Keratinocyte (primary cell): ENCODE results near the gene CDC14A. TPM values are rescaled to one million over a fixed set of nuclear protein-coding genes. Genes with fewer than 3 reads are reported as not detected.

Source experiments
- DNase-seq: peaks from one replicate; pipeline ENCODE4 v3.0.0-alpha.2; 2011; ENCODE audit warnings: low read depth, missing footprints, low spot score
- FAIRE-seq: peaks from 2 replicates; lab custom pipeline; 2011; peaks lifted over from hg19 to GRCh38; lab: Jason Lieb, UNC
- H2AFZ ChIP-seq: 2 replicates; pipeline ENCODE4 v1.6.0; 2012; ENCODE audit warnings: low read length, control low read depth, inconsistent platforms; ENCODE audit not compliant: control insufficient read depth
- H3K27ac ChIP-seq: 2 replicates; pipeline ENCODE4 v1.5.1; 2011; ENCODE audit warnings: low read length; ENCODE audit not compliant: control insufficient read depth, insufficient read depth
- H3K27me3 ChIP-seq: 3 replicates; pipeline ENCODE4 v1.6.0; 2011; ENCODE audit warnings: low read length; ENCODE audit not compliant: control insufficient read depth, insufficient read depth; ENCODE audit errors: extremely low read depth
- H3K36me3 ChIP-seq, 2 experiments: 2 replicates in 1 of 2; 3 replicates in 1 of 2; pipeline ENCODE4 v1.5.1; 2011; ENCODE audit warnings: low read length in 2 of 2, mild to moderate bottlenecking in 1 of 2; ENCODE audit not compliant: control insufficient read depth in 2 of 2, insufficient read depth in 2 of 2; ENCODE audit errors: extremely low read depth in 1 of 2
- H3K4me1 ChIP-seq: 3 replicates; pipeline ENCODE4 v1.5.1; 2011; ENCODE audit warnings: low read length; ENCODE audit not compliant: control insufficient read depth, insufficient read depth; ENCODE audit errors: extremely low read depth
- H3K4me2 ChIP-seq: 3 replicates; pipeline ENCODE4 v1.6.0; 2011; ENCODE audit warnings: low read depth, low read length; ENCODE audit not compliant: control insufficient read depth, insufficient read depth; ENCODE audit errors: extremely low read depth
- H3K4me3 ChIP-seq, 3 experiments: fragments of 200-600 bp in 1 of 3; sonication (generic) in 1 of 3; 2 replicates in 2 of 3; 3 replicates in 1 of 3; pipeline ENCODE4 v1.5.1; 2011 to 2016; ENCODE audit warnings: low read length in 3 of 3, mild to moderate bottlenecking in 3 of 3, control low read depth in 2 of 3, inconsistent platforms in 1 of 3, low read depth in 1 of 3, mixed read lengths in 1 of 3, mixed run types in 1 of 3, moderate library complexity in 1 of 3; ENCODE audit not compliant: control insufficient read depth in 2 of 3, insufficient read depth in 2 of 3; ENCODE audit errors: extremely low read depth in 1 of 3
- H3K79me2 ChIP-seq: 2 replicates; pipeline ENCODE4 v1.6.0; 2012; ENCODE audit warnings: low read length; ENCODE audit not compliant: control insufficient read depth, insufficient read depth
- H3K9ac ChIP-seq: 3 replicates; pipeline ENCODE4 v1.6.0; 2011; ENCODE audit warnings: low read length; ENCODE audit not compliant: control insufficient read depth, insufficient read depth; ENCODE audit errors: extremely low read depth
- H3K9me1 ChIP-seq: 3 replicates; pipeline ENCODE4 v1.6.0; 2011; ENCODE audit warnings: low read length; ENCODE audit not compliant: control insufficient read depth, insufficient read depth; ENCODE audit errors: extremely low read depth
- H3K9me3 ChIP-seq: 2 replicates; pipeline ENCODE4 v1.5.1; 2012; ENCODE audit warnings: low read depth, low read length; ENCODE audit not compliant: control insufficient read depth
- H4K20me1 ChIP-seq: 3 replicates; pipeline ENCODE4 v1.6.0; 2011; ENCODE audit warnings: low read length; ENCODE audit not compliant: control insufficient read depth, insufficient read depth; ENCODE audit errors: extremely low read depth
- CTCF ChIP-seq, 3 experiments: IDR thresholded peaks in 1 of 3; conservative IDR thresholded peaks in 1 of 3; optimal IDR thresholded peaks in 1 of 3; 2 replicates in 2 of 3; 3 replicates in 1 of 3; pipeline versions ENCODE3 to v1.5.1; 2011; ENCODE audit warnings: low read length in 3 of 3, mild to moderate bottlenecking in 3 of 3, moderate library complexity in 2 of 3, control low read depth in 1 of 3, inconsistent platforms in 1 of 3; ENCODE audit not compliant: insufficient read depth in 2 of 3; ENCODE audit errors: extremely low read depth in 1 of 3
- EZH2 ChIP-seq: IDR thresholded peaks from one replicate; pipeline ENCODE4 v1.6.1; 2012; ENCODE audit warnings: inconsistent platforms, mild to moderate bottlenecking, low read length, moderate library complexity
- dilution Hi-C: fragments of 300-500 bp; cut with MboI; formaldehyde crosslinking; loops from one replicate; pipeline ENCODE4 v1.7.0; 2020; ENCODE audit warnings: low sequenced_read_pairs; ENCODE audit not compliant: extremely low pct_ligation_motif_present
- polyA plus RNA-seq, 5 experiments: library from polyadenylated mRNA; depleted of rRNA in 3 of 5; stranded (reverse) in 3 of 5; stranded (forward) in 1 of 5; unstranded in 1 of 5; fragments of >200 nt; gene quantifications; 1 replicate in 1 of 5; 2 replicates in 3 of 5; 3 replicates in 1 of 5; pipeline versions ENCODE4 v1.2.1 to v1.2.3, GENCODE V29; 2011 to 2012; ENCODE audit warnings: missing spikeins in 2 of 5, low read depth in 1 of 5, low replicate concordance in 1 of 5

CDC14A gene
- polyA plus RNA-seq, 1 donor (not counting 4 experiments of a cell fraction or from before 2014, with no cell fraction given), result 2.2 TPM

- Histone ChIP-seq H3K4me2 (no peak overlapping the region), H3K9me1 (no peaks in the 10 kb centered on the region), H3K4me1 (no peaks in the 10 kb centered on the region), H2AFZ (no peak overlapping the region), H3K9me3 (no peaks in the 10 kb centered on the region), H3K27me3 (no peaks in the 10 kb centered on the region), H3K36me3 (peaks cover 0 to 1% of the 10 kb centered on the region in 2 experiments), H3K9ac (no peak overlapping the region), H3K4me3 (no peak overlapping the region), H3K27ac (no peak overlapping the region), H4K20me1 (no peaks in the 10 kb centered on the region), H3K79me2 (no peaks in the 10 kb centered on the region)
- dilution Hi-C loops, result no loop called here
- TF ChIP-seq CTCF (optimal IDR thresholded peaks at IDR 0.05 in 1 of 3, IDR thresholded peaks at IDR 0.05 in 1 of 3, conservative IDR thresholded peaks at IDR 0.05 in 1 of 3; ENCODE audit: extremely low read depth in 1 of 3, insufficient read depth in 2 of 3, low read length in 3 of 3) (no peak), EZH2 (no peak)
- no peak for DNase-seq
- FAIRE-seq, result no peak
Measured at GRCh38 chr1:100476735-100477290, 124.5 kb downstream of the CDC14A start.

GRCh38 chr1:100478816-100479215 lies 126.5 kb downstream of the CDC14A start:
- dilution Hi-C loops, result no loop called here
- Histone ChIP-seq H3K36me3 (peaks cover 0 to 1% of the 10 kb centered on the region in 2 experiments), H3K4me1 (no peaks in the 10 kb centered on the region), H3K27me3 (no peaks in the 10 kb centered on the region), H3K9me3 (no peaks in the 10 kb centered on the region), H3K9me1 (no peaks in the 10 kb centered on the region), H3K4me2 (no peak overlapping the region), H3K27ac (no peak overlapping the region), H3K79me2 (no peaks in the 10 kb centered on the region), H3K9ac (no peak overlapping the region), H3K4me3 (no peak overlapping the region), H4K20me1 (no peaks in the 10 kb centered on the region), H2AFZ (no peak overlapping the region)
- FAIRE-seq (no peak), DNase-seq (no peak)
- TF ChIP-seq CTCF (optimal IDR thresholded peaks at IDR 0.05 in 1 of 3, IDR thresholded peaks at IDR 0.05 in 1 of 3, conservative IDR thresholded peaks at IDR 0.05 in 1 of 3; ENCODE audit: extremely low read depth in 1 of 3, insufficient read depth in 2 of 3, low read length in 3 of 3), result no peak
- TF ChIP-seq EZH2, result no peak
